CD8-positive, alpha-beta memory T cell (primary cell): ENCODE results near the gene MNAT1. TPM values are rescaled to one million over a fixed set of nuclear protein-coding genes. Genes with fewer than 3 reads are reported as not detected.

ENCODE experiments used
- CTCF ChIA-PET: fragments of 350-600 bp; sonication (Branson Sonifier 250); formaldehyde crosslinking; loops from one replicate; lab custom pipeline; 2021; ENCODE audit warnings: antibody characterized with exemption; lab: Charles Lee
- POLR2A ChIA-PET: fragments of 350-600 bp; sonication (Branson Sonifier 250); formaldehyde crosslinking; loops from one replicate; lab custom pipeline; 2021; ENCODE audit warnings: antibody characterized with exemption; lab: Charles Lee
- DNase-seq, 5 donors: peaks; one replicate each; pipeline versions ENCODE4 v3.0.0 to v3.0.0-alpha.2; 2020 to 2022; ENCODE audit warnings: mixed read lengths in 1 of 5
- H3K27ac ChIP-seq: one replicate; pipeline ENCODE4 v1.7.0; 2013; ENCODE audit warnings: low read depth, mild to moderate bottlenecking, low read length, moderate library complexity
- H3K27me3 ChIP-seq: 2 replicates; pipeline ENCODE4 v1.7.0; 2013; ENCODE audit warnings: low read length, mild to moderate bottlenecking; ENCODE audit not compliant: insufficient read depth, poor library complexity, severe bottlenecking
- H3K36me3 ChIP-seq: 2 replicates; pipeline ENCODE4 v1.7.0; 2013; ENCODE audit warnings: mild to moderate bottlenecking, low read length, moderate library complexity; ENCODE audit not compliant: insufficient read depth
- H3K4me1 ChIP-seq: 2 replicates; pipeline ENCODE4 v1.7.0; 2013; ENCODE audit warnings: mild to moderate bottlenecking, low read length, moderate library complexity; ENCODE audit not compliant: insufficient read depth
- H3K4me3 ChIP-seq: 2 replicates; pipeline ENCODE4 v1.7.0; 2013; ENCODE audit warnings: mild to moderate bottlenecking, low read length
- H3K9me3 ChIP-seq: 2 replicates; pipeline ENCODE4 v1.7.0; 2013; ENCODE audit warnings: mild to moderate bottlenecking, low read length
- H3K27ac Mint-ChIP-seq, 8 donors: one replicate each; pipeline ENCODE4 v1.8.0; 2020 to 2021; ENCODE audit warnings: mixed read lengths in 8 of 8, mild to moderate bottlenecking in 6 of 8, inconsistent platforms in 3 of 8, moderate library complexity in 3 of 8
- H3K27me3 Mint-ChIP-seq, 2 donors: one replicate each; pipeline ENCODE4 v1.8.0; 2020 to 2021; ENCODE audit warnings: mixed read lengths in 2 of 2, mild to moderate bottlenecking in 1 of 2, moderate library complexity in 1 of 2
- H3K36me3 Mint-ChIP-seq, 3 donors: one replicate each; pipeline ENCODE4 v1.8.0; 2020 to 2021; ENCODE audit warnings: mixed read lengths in 3 of 3, inconsistent platforms in 1 of 3, mild to moderate bottlenecking in 1 of 3
- H3K4me1 Mint-ChIP-seq, 3 donors: one replicate each; pipeline ENCODE4 v1.8.0; 2020 to 2021; ENCODE audit warnings: mixed read lengths in 3 of 3, inconsistent platforms in 1 of 3, mild to moderate bottlenecking in 1 of 3
- H3K4me3 Mint-ChIP-seq, 7 donors: one replicate each; pipeline ENCODE4 v1.8.0; 2020 to 2021; ENCODE audit warnings: mixed read lengths in 7 of 7, mild to moderate bottlenecking in 6 of 7, moderate library complexity in 4 of 7, inconsistent platforms in 2 of 7
- H3K9me3 Mint-ChIP-seq, 5 donors: one replicate each; pipeline ENCODE4 v1.8.0; 2020 to 2022; ENCODE audit warnings: mixed read lengths in 5 of 5, mild to moderate bottlenecking in 3 of 5, moderate library complexity in 2 of 5, inconsistent platforms in 1 of 5
- polyA plus RNA-seq: library from polyadenylated mRNA; unstranded; fragments of 300-500 nt; fragmentation: Illumina TruSeq; gene quantifications from one replicate; pipeline ENCODE4 v1.2.3, GENCODE V29; 2021
- total RNA-seq, 2 experiments: library from RNA; stranded (reverse); gene quantifications; one replicate each; pipeline ENCODE4 v1.2.3, GENCODE V29; 2021

MNAT1 gene
- total and polyA plus RNA-seq, 3 experiments from 2014 or later: 16.0 to 47.8 (median 37.1) TPM

DNA sequence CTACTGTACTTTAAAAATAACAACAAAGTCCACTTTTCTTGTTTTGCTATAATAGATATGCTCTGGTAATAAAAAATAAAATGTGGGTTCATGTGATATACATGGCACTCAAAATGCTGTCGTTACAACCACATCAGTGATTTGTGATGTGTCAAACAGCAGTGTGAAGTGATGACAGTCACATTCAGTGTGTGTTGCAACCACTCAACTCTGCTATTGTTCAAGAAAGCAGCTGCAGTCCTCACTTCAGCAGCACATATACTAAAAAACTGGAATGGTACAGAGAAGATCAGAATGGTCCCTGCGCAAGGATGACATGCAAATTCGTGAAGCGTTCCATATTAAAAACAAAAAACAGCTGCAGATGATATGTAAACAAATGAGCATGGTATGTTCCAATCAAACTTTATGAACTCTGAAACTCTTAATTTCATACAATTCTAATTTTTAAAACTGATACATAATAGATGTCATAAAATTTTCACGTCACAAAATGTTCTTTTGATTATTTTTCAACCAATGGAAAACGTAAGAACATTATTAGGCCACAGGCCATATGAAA lies 239.6 kb downstream of the MNAT1 start:
- no peak for DNase-seq
- Histone ChIP-seq H3K27me3 (no peaks in the 10 kb centered on the region), H3K4me3 (no peak overlapping the region), H3K4me1 (no peaks in the 10 kb centered on the region), H3K27ac (no peak overlapping the region), H3K9me3 (no peaks in the 10 kb centered on the region), H3K36me3 (no peaks in the 10 kb centered on the region)
- Mint-ChIP-seq H3K4me1 (peaks cover 10 to 33% (median 30%) of the 10 kb centered on the region in 3 donors), H3K9me3 (no peaks in the 10 kb centered on the region), H3K4me3 (no peak overlapping the region), H3K27ac (peak overlapping the region in 1 of 8 donors; percentile 44), H3K36me3 (peaks cover 0 to 25% (median 12%) of the 10 kb centered on the region in 3 donors), H3K27me3 (no peaks in the 10 kb centered on the region)
- ChIA-PET POLR2A (no interaction called here), CTCF (no interaction called here)

DNA sequence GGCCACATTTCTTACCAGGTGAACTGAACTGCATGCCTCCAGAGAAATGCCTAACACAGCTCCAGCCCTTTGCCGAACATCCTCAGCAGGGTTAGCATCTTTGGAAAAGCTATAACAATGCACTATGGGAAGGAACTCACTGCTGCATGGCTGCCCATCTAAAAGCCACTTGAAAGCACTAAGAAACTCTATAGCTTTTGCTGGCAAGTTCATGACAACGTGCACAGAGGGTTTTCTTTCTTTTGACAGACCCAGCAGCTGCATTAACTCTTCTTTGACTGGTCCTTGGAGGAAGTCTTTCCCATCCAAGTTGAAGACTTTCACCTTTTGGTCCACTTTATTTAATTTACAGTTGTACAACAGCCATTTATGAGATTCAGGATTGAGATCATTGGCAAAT lies 241.0 kb downstream of the MNAT1 start:
- Histone ChIP-seq H3K4me3 (no peak overlapping the region), H3K36me3 (no peaks in the 10 kb centered on the region), H3K27ac (no peak overlapping the region), H3K9me3 (no peaks in the 10 kb centered on the region), H3K4me1 (peaks cover 7% of the 10 kb centered on the region), H3K27me3 (no peaks in the 10 kb centered on the region)
- no peaks in the 10 kb centered on the region for H3K9me3 Mint-ChIP-seq
- peaks cover 0 to 25% (median 12%) of the 10 kb centered on the region in 3 donors for H3K36me3 Mint-ChIP-seq
- POLR2A ChIA-PET: no interaction called here
- peak overlapping the region in 4 of 8 donors; percentile 5 to 59 (median 30) for H3K27ac Mint-ChIP-seq
- CTCF ChIA-PET: no interaction called here
- no peak for DNase-seq
- peaks cover 16 to 38% (median 35%) of the 10 kb centered on the region in 3 donors for H3K4me1 Mint-ChIP-seq
- H3K4me3 Mint-ChIP-seq: no peak overlapping the region
- H3K27me3 Mint-ChIP-seq: no peaks in the 10 kb centered on the region

DNA sequence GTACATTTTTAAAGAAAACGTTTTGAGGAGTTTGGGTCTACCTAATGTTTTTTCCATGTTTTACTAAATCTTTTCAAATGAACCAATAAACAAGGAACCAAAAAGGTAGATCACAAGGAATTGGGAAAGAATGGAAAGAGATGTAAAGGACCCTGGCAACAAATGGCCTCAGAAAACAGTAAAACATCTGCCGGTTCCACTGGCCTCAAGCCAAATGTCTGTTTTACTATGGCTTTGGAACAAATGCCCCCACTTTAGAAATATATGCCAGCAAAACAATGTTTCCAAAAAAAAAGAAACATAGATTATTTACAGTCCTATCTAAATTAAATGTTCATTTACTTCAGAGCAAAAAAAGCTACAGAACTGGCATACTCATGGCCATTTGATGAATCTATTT lies 243.3 kb downstream of the MNAT1 start:
- H3K4me3 Mint-ChIP-seq: no peak overlapping the region
- H3K36me3 ChIP-seq: no peaks in the 10 kb centered on the region
- H3K9me3 Mint-ChIP-seq: no peaks in the 10 kb centered on the region

DNA sequence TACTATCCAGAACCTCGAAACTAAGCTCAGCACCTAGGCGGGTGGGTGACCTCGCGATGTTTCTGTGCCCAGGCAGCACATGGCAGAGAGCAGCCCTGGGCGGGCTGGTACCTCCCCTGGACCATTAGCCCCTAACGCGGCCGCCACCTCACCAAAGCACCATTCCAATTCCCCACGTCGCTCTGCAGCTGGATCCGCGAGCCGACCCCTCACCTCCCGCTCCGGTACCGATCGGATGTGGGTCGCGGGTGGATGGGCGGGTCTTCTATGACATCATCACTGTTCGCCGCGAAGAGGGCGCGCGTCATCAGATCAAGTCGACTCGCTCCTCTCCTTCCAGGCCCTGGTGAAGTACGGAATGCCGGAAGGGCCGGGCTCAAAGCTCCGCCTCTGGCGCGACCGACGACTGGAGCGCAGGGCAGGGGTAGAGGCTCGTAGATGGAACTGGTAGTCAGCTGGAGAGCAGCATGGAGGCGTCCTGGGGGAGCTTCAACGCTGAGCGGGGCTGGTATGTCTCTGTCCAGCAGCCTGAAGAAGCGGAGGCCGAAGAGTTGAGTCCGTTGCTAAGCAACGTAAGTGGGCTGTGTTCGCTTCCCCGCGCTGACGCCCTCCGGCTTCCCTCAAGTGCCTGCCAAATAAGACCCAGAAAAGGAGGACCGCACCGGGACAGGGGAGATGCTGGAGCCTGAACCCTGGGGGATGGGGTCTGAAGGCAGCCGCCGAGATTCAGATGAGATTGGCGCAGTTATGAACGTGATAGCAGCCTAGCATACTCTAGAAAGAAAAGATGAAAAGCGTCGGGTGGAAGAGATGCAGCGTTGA lies 246.5 kb downstream of the MNAT1 start, which contains the start of the genes SLC38A6 and TRMT5:
TSS of gene SLC38A6 (plus strand) at position 435 of the 822 bp plus-strand sequence. CDS start at position 468, 33 bp downstream.
TSS of gene TRMT5 (minus strand) at position 269 of the 822 bp plus-strand sequence. CDS start at position 163, 106 bp downstream.
- Histone ChIP-seq H3K4me1 (peaks cover 19% of the 10 kb centered on the region), H3K9me3 (no peaks in the 10 kb centered on the region), H3K27ac (peak within 1 kb of the TSS; percentile 94), H3K27me3 (no peaks in the 10 kb centered on the region), H3K4me3 (peak within 1 kb of the TSS; percentile 93), H3K36me3 (no peaks in the 10 kb centered on the region)
- Mint-ChIP-seq H3K27me3 (no peaks in the 10 kb centered on the region), H3K4me1 (peaks cover 18 to 32% (median 31%) of the 10 kb centered on the region in 3 donors), H3K27ac (no peak within 1 kb of the TSS), H3K9me3 (no peaks in the 10 kb centered on the region), H3K36me3 (peaks cover 4 to 12% (median 12%) of the 10 kb centered on the region in 3 donors), H3K4me3 (no peak within 1 kb of the TSS)
- DNase-seq: peak; percentile 81 to 95 (median 92)
- ChIA-PET CTCF (interaction anchor here (1.2 kb wide), 1 partner anchor 356 kb away, joined by 4 read pairs; no protein-coding TSS in a partner anchor), POLR2A (interaction anchor here (1.1 kb wide), 2 partner anchors 227 to 732 kb away, joined by 3 read pairs; partner anchors contain the start of gene PPM1A)

More for the DNA sequence above, 243.3 kb downstream of the MNAT1 start:
- H3K27ac Mint-ChIP-seq: peak overlapping the region in 1 of 8 donors; percentile 37
- H3K4me1 Mint-ChIP-seq: peaks cover 17 to 38% (median 35%) of the 10 kb centered on the region in 3 donors
- no peaks in the 10 kb centered on the region for H3K27me3 ChIP-seq
- peaks cover 19% of the 10 kb centered on the region for H3K4me1 ChIP-seq
- CTCF ChIA-PET: interaction anchor here (0.7 kb wide), 1 partner anchor 1725 kb away, joined by 3 read pairs; no protein-coding TSS in a partner anchor
- no peaks in the 10 kb centered on the region for H3K9me3 ChIP-seq
- H3K27me3 Mint-ChIP-seq: no peaks in the 10 kb centered on the region
- no peak overlapping the region for H3K4me3 ChIP-seq
- H3K36me3 Mint-ChIP-seq: peaks cover 0 to 14% (median 7%) of the 10 kb centered on the region in 3 donors
- no peak overlapping the region for H3K27ac ChIP-seq
- no peak for DNase-seq
- POLR2A ChIA-PET: no interaction called here

DNA sequence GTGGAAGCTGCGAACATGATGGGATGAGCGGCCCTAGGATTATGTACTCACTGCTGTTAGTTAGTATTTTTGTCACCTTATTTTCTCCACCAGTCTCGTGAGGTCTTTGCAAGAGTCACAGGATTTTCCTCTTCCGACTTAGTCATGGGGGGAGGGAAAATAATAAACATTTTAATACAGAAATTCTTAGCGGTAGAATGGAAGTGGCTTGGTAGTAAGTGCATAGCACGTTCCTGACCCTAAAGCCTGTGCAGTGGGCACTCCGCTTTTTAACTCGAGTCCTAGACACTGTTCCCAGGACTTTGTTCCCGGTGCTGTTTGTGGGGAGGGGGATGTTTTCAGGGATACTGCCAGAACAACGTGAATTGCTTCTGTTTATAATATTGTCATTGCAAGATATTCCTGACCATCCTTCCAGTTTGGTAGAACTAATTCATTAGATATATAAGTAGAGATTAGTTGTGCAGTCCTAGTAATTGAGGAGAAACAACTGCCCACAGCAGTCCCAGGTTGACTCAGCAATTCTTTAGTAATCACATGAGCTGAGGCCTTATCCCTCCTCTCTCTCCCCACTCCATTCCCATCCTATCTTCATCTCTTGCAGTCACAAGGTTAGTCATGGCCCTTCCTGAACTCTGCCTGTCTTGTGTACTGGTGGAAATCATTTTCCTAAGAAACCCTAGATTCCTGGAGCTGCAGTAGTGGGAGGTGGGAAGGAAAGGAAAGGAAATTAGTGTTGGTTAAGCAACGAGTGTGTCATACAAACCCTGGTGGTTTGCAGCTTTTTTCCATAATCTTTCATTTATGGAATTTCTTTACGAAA lies 247.3 kb downstream of the MNAT1 start:
- no peak overlapping the region for H3K4me3 Mint-ChIP-seq
- H3K36me3 Mint-ChIP-seq: peaks cover 7 to 16% (median 12%) of the 10 kb centered on the region in 3 donors
- Histone ChIP-seq H3K27me3 (no peaks in the 10 kb centered on the region), H3K4me1 (peaks cover 19% of the 10 kb centered on the region), H3K27ac (peak overlapping the region; percentile 94), H3K9me3 (no peaks in the 10 kb centered on the region), H3K36me3 (no peaks in the 10 kb centered on the region), H3K4me3 (peak overlapping the region; percentile 93)
- H3K27me3 Mint-ChIP-seq: no peaks in the 10 kb centered on the region
- DNase-seq: no peak
- ChIA-PET POLR2A (interaction anchor here (1.1 kb wide), 2 partner anchors 228 to 733 kb away, joined by 3 read pairs; partner anchors contain the start of gene PPM1A), CTCF (interaction anchor here (0.7 to 1.2 kb wide), 2 partner anchors 357 to 650 kb away, joined by 3 to 4 read pairs; no protein-coding TSS in a partner anchor)
- H3K27ac Mint-ChIP-seq: no peak overlapping the region
- no peaks in the 10 kb centered on the region for H3K9me3 Mint-ChIP-seq
- peaks cover 20 to 27% (median 27%) of the 10 kb centered on the region in 3 donors for H3K4me1 Mint-ChIP-seq

DNA sequence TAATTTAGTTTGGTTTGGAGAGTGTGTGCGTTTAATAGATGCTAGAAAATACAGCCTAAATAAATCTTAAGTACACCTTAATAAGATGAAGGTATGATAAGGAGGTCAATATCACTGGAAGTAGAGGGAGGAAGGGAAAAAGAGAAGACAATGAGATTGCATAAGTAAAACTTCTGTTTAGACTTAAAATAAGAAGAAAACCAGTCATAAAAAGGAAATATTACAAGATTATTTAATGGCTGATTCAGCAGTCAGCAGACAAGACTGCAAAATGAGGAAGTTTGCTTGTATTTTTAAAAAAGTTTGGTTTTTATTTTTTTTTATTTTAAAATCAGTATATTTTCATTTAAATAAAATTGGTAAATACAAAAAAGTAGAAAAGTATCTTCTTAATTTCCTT lies 249.6 kb downstream of the MNAT1 start:
- no peaks in the 10 kb centered on the region for H3K36me3 ChIP-seq
- no peak overlapping the region for H3K27ac ChIP-seq
- CTCF ChIA-PET: no interaction called here
- no peak overlapping the region for H3K4me3 Mint-ChIP-seq
- H3K4me3 ChIP-seq: no peak overlapping the region
- DNase-seq: no peak
- peaks cover 19% of the 10 kb centered on the region for H3K4me1 ChIP-seq
- POLR2A ChIA-PET: no interaction called here
- H3K27ac Mint-ChIP-seq: no peak overlapping the region
- no peaks in the 10 kb centered on the region for H3K9me3 Mint-ChIP-seq
- no peaks in the 10 kb centered on the region for H3K27me3 Mint-ChIP-seq
- H3K9me3 ChIP-seq: no peaks in the 10 kb centered on the region
- H3K27me3 ChIP-seq: no peaks in the 10 kb centered on the region
- peaks cover 11 to 20% (median 13%) of the 10 kb centered on the region in 3 donors for H3K36me3 Mint-ChIP-seq
- peaks cover 9 to 14% (median 12%) of the 10 kb centered on the region in 3 donors for H3K4me1 Mint-ChIP-seq

DNA sequence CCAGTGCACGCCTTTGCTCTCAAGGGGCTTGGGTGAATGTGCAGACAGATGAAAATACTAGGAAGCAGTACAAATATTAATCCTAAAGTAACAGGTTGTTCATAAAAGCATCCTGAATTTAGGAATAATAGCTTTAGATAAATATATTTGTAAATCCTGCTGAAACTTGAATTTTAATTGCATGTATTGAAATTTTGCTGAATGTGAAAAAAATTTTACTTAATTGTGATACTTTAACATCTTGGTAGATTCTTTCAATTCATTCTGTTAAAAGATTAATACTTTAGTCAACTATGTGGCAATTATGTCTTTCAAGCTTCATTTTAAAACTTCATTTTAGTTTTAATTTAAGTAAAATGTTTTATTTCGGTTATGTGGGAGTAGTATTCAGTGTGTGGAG lies 251.9 kb downstream of the MNAT1 start:
- peaks cover 11 to 28% (median 17%) of the 10 kb centered on the region in 3 donors for H3K36me3 Mint-ChIP-seq
- ChIA-PET POLR2A (no interaction called here), CTCF (no interaction called here)
- H3K27ac Mint-ChIP-seq: no peak overlapping the region
- Histone ChIP-seq H3K9me3 (no peaks in the 10 kb centered on the region), H3K27ac (no peak overlapping the region), H3K27me3 (no peaks in the 10 kb centered on the region), H3K36me3 (no peaks in the 10 kb centered on the region), H3K4me1 (peaks cover 12% of the 10 kb centered on the region), H3K4me3 (no peak overlapping the region)
- H3K4me3 Mint-ChIP-seq: no peak overlapping the region
- peaks cover 7 to 11% (median 8%) of the 10 kb centered on the region in 3 donors for H3K4me1 Mint-ChIP-seq
- H3K27me3 Mint-ChIP-seq: no peaks in the 10 kb centered on the region
- no peaks in the 10 kb centered on the region for H3K9me3 Mint-ChIP-seq
- no peak for DNase-seq
